Measurements from ENCODE around the gene PFN2. TPM values are rescaled to one million over a fixed set of nuclear protein-coding genes. Genes with fewer than 3 reads are reported as not detected.

Gene PFN2
- total RNA-seq, 1 donor from 2014 or later: 179 TPM

DNA sequence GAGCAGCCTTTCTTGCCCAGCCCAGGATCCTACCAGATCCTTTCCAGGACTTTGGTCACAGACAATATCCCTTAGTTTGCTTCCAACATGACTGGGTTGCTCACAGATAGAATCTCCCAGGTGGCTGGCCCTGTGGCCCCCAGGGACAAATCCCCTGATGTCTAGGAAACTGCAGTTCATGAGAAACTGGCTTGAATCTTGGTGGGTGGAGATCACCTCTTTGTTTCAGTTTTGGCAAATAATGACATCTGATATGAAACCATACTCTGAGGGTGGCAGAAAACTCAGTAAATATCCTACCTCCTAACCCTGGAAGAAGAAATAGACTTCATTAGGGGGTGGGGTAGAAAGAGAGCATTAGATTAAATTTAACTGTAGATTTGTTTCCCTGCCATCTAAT lies 44.1 kb upstream of the PFN2 start:
- no peak overlapping the region for H2AFZ ChIP-seq (ENCODE audit: low read depth, low read length)
- Mint-ChIP-seq H3K4me3 (ENCODE audit: unreplicated experiment) (no peak overlapping the region), H3K27me3 (ENCODE audit: low read depth, unreplicated experiment) (no peaks in the 10 kb centered on the region), H3K27ac (ENCODE audit: unreplicated experiment) (no peak overlapping the region), H3K4me1 (ENCODE audit: low read depth, unreplicated experiment) (peaks cover 7% of the 10 kb centered on the region), H3K36me3 (ENCODE audit: low read depth, unreplicated experiment) (no peaks in the 10 kb centered on the region), H3K9me3 (ENCODE audit: unreplicated experiment) (peaks cover 13% of the 10 kb centered on the region)
- H3K27me3 ChIP-seq (ENCODE audit: insufficient read depth, low read length): no peaks in the 10 kb centered on the region
- no peaks in the 10 kb centered on the region for H3K9me3 ChIP-seq (ENCODE audit: insufficient read depth, low read depth, low read length)
- H3K79me2 ChIP-seq (ENCODE audit: insufficient read depth, low read length): no peaks in the 10 kb centered on the region
- H3K27ac ChIP-seq (ENCODE audit: low read depth, low read length): no peak overlapping the region
- H3K36me3 ChIP-seq (ENCODE audit: insufficient read depth, low read length): no peaks in the 10 kb centered on the region
- no peak overlapping the region for H3K4me3 ChIP-seq (ENCODE audit: insufficient read depth, low read depth, low read length)
- no peak for TF ChIP-seq EZH2 (IDR thresholded peaks at IDR 0.05; ENCODE audit: insufficient read depth, low read length)
- TF ChIP-seq, protein P1, sequence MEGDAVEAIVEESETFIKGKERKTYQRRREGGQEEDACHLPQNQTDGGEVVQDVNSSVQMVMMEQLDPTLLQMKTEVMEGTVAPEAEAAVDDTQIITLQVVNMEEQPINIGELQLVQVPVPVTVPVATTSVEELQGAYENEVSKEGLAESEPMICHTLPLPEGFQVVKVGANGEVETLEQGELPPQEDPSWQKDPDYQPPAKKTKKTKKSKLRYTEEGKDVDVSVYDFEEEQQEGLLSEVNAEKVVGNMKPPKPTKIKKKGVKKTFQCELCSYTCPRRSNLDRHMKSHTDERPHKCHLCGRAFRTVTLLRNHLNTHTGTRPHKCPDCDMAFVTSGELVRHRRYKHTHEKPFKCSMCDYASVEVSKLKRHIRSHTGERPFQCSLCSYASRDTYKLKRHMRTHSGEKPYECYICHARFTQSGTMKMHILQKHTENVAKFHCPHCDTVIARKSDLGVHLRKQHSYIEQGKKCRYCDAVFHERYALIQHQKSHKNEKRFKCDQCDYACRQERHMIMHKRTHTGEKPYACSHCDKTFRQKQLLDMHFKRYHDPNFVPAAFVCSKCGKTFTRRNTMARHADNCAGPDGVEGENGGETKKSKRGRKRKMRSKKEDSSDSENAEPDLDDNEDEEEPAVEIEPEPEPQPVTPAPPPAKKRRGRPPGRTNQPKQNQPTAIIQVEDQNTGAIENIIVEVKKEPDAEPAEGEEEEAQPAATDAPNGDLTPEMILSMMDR (IDR thresholded peaks at IDR 0.05; ENCODE audit: insufficient read depth, low read depth, low read length): no peak
- DNase-seq (ENCODE audit: low read depth) (no peak), FAIRE-seq (no peak)
- no peak overlapping the region for H3K4me2 ChIP-seq (ENCODE audit: low read length)
- no peak overlapping the region for H3K9ac ChIP-seq (ENCODE audit: low read length)
- no peaks in the 10 kb centered on the region for H4K20me1 ChIP-seq (ENCODE audit: insufficient read depth, low read length)
- no peaks in the 10 kb centered on the region for H3K4me1 ChIP-seq (ENCODE audit: insufficient read depth, low read length)

DNA sequence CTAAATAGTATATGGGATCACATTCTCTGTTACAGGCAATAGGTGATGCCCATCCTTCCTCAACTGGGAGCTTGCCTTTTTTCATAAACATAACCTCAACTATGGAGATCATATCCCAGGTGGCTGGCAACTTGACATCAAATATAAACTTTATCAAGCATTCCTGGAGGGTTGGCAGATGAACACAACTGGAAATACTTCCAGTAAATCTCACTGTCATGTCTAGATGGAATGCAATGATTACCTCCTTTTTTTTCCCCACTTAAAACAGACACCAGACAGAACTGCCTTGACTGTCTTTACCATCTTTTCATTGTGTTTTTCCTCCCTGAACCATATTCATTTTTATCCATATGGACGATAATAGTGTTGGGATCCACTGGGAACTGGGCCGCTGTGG lies 43.1 kb upstream of the PFN2 start:
- Mint-ChIP-seq H3K4me1 (ENCODE audit: low read depth, unreplicated experiment) (peaks cover 4% of the 10 kb centered on the region), H3K27ac (ENCODE audit: unreplicated experiment) (no peak overlapping the region), H3K9me3 (ENCODE audit: unreplicated experiment) (peaks cover 13% of the 10 kb centered on the region), H3K4me3 (ENCODE audit: unreplicated experiment) (no peak overlapping the region), H3K36me3 (ENCODE audit: low read depth, unreplicated experiment) (peaks cover 2% of the 10 kb centered on the region), H3K27me3 (ENCODE audit: low read depth, unreplicated experiment) (no peaks in the 10 kb centered on the region)
- no peak for TF ChIP-seq EZH2 (IDR thresholded peaks at IDR 0.05; ENCODE audit: insufficient read depth, low read length)
- TF ChIP-seq, protein P1 (IDR thresholded peaks at IDR 0.05; ENCODE audit: insufficient read depth, low read depth, low read length): no peak
- H3K9ac ChIP-seq (ENCODE audit: low read length): no peak overlapping the region
- H3K27me3 ChIP-seq (ENCODE audit: insufficient read depth, low read length): no peaks in the 10 kb centered on the region
- H4K20me1 ChIP-seq (ENCODE audit: insufficient read depth, low read length): no peaks in the 10 kb centered on the region
- H3K36me3 ChIP-seq (ENCODE audit: insufficient read depth, low read length): no peaks in the 10 kb centered on the region
- H3K4me1 ChIP-seq (ENCODE audit: insufficient read depth, low read length): no peaks in the 10 kb centered on the region
- no peak overlapping the region for H3K4me3 ChIP-seq (ENCODE audit: insufficient read depth, low read depth, low read length)
- H3K27ac ChIP-seq (ENCODE audit: low read depth, low read length): no peak overlapping the region
- no peaks in the 10 kb centered on the region for H3K9me3 ChIP-seq (ENCODE audit: insufficient read depth, low read depth, low read length)
- H3K4me2 ChIP-seq (ENCODE audit: low read length): no peak overlapping the region
- FAIRE-seq: no peak
- no peak for DNase-seq (ENCODE audit: low read depth)
- no peaks in the 10 kb centered on the region for H3K79me2 ChIP-seq (ENCODE audit: insufficient read depth, low read length)
- H2AFZ ChIP-seq (ENCODE audit: low read depth, low read length): no peak overlapping the region

DNA sequence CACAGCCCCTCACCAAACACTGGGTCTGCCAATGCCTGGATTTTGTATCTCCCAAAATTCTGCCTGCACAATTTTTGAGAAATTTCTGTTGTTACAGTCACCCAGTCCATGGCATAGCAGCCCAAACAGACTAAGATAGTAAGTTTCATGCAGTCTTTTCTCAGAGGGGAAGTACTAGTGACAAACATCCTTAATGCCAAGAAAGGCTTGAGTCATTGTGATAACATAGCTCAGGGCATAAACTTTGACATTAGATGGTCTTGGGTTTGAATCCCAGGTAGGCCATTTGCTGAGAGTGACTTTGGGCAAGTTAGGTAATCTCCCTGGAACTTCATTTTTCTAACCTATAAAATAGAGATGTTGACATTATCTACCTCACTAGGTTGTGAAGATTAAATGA lies 36.1 kb upstream of the PFN2 start:
- peaks cover 13% of the 10 kb centered on the region for H3K4me1 ChIP-seq (ENCODE audit: insufficient read depth, low read length)

More for the DNA sequence above, 36.1 kb upstream of the PFN2 start:
- no peak overlapping the region for H3K4me3 ChIP-seq (ENCODE audit: insufficient read depth, low read depth, low read length)
- Mint-ChIP-seq H3K4me1 (ENCODE audit: low read depth, unreplicated experiment) (peaks cover 12% of the 10 kb centered on the region), H3K4me3 (ENCODE audit: unreplicated experiment) (no peak overlapping the region), H3K27ac (ENCODE audit: unreplicated experiment) (no peak overlapping the region), H3K27me3 (ENCODE audit: low read depth, unreplicated experiment) (no peaks in the 10 kb centered on the region), H3K9me3 (ENCODE audit: unreplicated experiment) (peaks cover 3% of the 10 kb centered on the region), H3K36me3 (ENCODE audit: low read depth, unreplicated experiment) (peaks cover 2% of the 10 kb centered on the region)
- H3K27ac ChIP-seq (ENCODE audit: low read depth, low read length): no peak overlapping the region
- FAIRE-seq (no peak), DNase-seq (ENCODE audit: low read depth) (no peak)
- H3K9me3 ChIP-seq (ENCODE audit: insufficient read depth, low read depth, low read length): no peaks in the 10 kb centered on the region
- no peaks in the 10 kb centered on the region for H4K20me1 ChIP-seq (ENCODE audit: insufficient read depth, low read length)
- H3K4me2 ChIP-seq (ENCODE audit: low read length): peak overlapping the region; percentile 44
- H3K79me2 ChIP-seq (ENCODE audit: insufficient read depth, low read length): no peaks in the 10 kb centered on the region
- no peak overlapping the region for H3K9ac ChIP-seq (ENCODE audit: low read length)
- TF ChIP-seq EZH2 (IDR thresholded peaks at IDR 0.05; ENCODE audit: insufficient read depth, low read length): no peak
- TF ChIP-seq, protein P1 (IDR thresholded peaks at IDR 0.05; ENCODE audit: insufficient read depth, low read depth, low read length): no peak
- H2AFZ ChIP-seq (ENCODE audit: low read depth, low read length): no peak overlapping the region
- H3K27me3 ChIP-seq (ENCODE audit: insufficient read depth, low read length): no peaks in the 10 kb centered on the region
- no peaks in the 10 kb centered on the region for H3K36me3 ChIP-seq (ENCODE audit: insufficient read depth, low read length)

All from astrocyte (in vitro differentiated cells and primary cell).